ENCODE results near the gene GPLD1. TPM values are rescaled to one million over a fixed set of nuclear protein-coding genes. Genes with fewer than 3 reads are reported as not detected.

The GPLD1 gene
- total and polyA plus RNA-seq, 2 experiments from 2014 or later = 3.8 to 11.1 TPM

- no peaks in the 10 kb centered on the region for H3K36me3 ChIP-seq (ENCODE audit: insufficient read depth)
- no peak for ATAC-seq
- H3K9me2 ChIP-seq (ENCODE audit: insufficient read depth) = peaks cover 5% of the 10 kb centered on the region; the same call in 1 of the 2 replicates
- no peaks in the 10 kb centered on the region for H3K79me2 ChIP-seq (replicated peaks; ENCODE audit: insufficient read depth)
- H3K4me1 ChIP-seq (ENCODE audit: insufficient read depth) = no peaks in the 10 kb centered on the region
- no peaks in the 10 kb centered on the region for H3K27me3 ChIP-seq (ENCODE audit: insufficient read depth)
- no peak for DNase-seq (ENCODE audit: low spot score)
- no peak overlapping the region for H2AFZ ChIP-seq
- TF ChIP-seq REST (IDR thresholded peaks at IDR 0.05; ENCODE audit: unreplicated experiment) = no peak
- no peak for TF ChIP-seq ZNF114 (CRISPR knock-in tag; IDR thresholded peaks at IDR 0.05)
- no peak for TF ChIP-seq JUNB (IDR thresholded peaks at IDR 0.05; ENCODE audit: unreplicated experiment)
- TF ChIP-seq ETS1 (IDR thresholded peaks at IDR 0.05) = no peak
- no peak for TF ChIP-seq EZH2phosphoT487 (IDR thresholded peaks at IDR 0.05; ENCODE audit: unreplicated experiment)
- TF ChIP-seq POLR2AphosphoS5 (IDR thresholded peaks at IDR 0.05; ENCODE audit: low read depth) = no peak
- TF ChIP-seq STAT1 (IDR thresholded peaks at IDR 0.05; ENCODE audit: unreplicated experiment) = no peak
- TF ChIP-seq CTCF (conservative IDR thresholded peaks at IDR 0.05; ENCODE audit: low read depth in 2 of 2) = no peak
- no peak for TF ChIP-seq EZH2 (IDR thresholded peaks at IDR 0.05; ENCODE audit: low read depth, unreplicated experiment)
- no peak for TF ChIP-seq ZNF331 (CRISPR knock-in tag; IDR thresholded peaks at IDR 0.05; ENCODE audit: low read depth)
- TF ChIP-seq CREB1 (CRISPR knock-in tag; IDR thresholded peaks at IDR 0.05; ENCODE audit: low read depth) = no peak
- no peak for TF ChIP-seq ZNF462 (CRISPR knock-in tag; IDR thresholded peaks at IDR 0.05)
- no peak for TF ChIP-seq NANOG (IDR thresholded peaks at IDR 0.05; ENCODE audit: borderline replicate concordance)
- Mint-ChIP-seq H3K9me3 (no peaks in the 10 kb centered on the region), H3K36me3 (ENCODE audit: low read depth) (no peaks in the 10 kb centered on the region), H3K27ac (no peak overlapping the region), H3K27me3 (ENCODE audit: insufficient read depth, low read depth, poor library complexity) (no peaks in the 10 kb centered on the region), H3K4me3 (no peak overlapping the region), H3K4me1 (peaks cover 2% of the 10 kb centered on the region; the same call in 1 of the 3 replicates)
- no peak overlapping the region for H3K4me3 ChIP-seq
- no peak overlapping the region for H3K4me2 ChIP-seq
- no peaks in the 10 kb centered on the region for H4K20me1 ChIP-seq (replicated peaks; ENCODE audit: insufficient read depth)
- H3K27ac ChIP-seq (ENCODE audit: low read depth) = no peak overlapping the region
- no peaks in the 10 kb centered on the region for H3F3A ChIP-seq (replicated peaks; ENCODE audit: low read depth)
These were observed 47.1 kb upstream of the GPLD1 start for GRCh38 chr6:24536466-24536865.

Measured in GM23338 (cell line).